GM20431 (cell line): ENCODE data around the gene ZNF408.
"Not testable (repeated sequence)": the region's sequence is repeated elsewhere in the genome, so short reads cannot be mapped to it uniquely, and the experiment has no call there.

Source experiments
- in situ Hi-C: fragments of 300-500 bp; cut with MseI, MboI; formaldehyde crosslinking; loops from one replicate; pipeline ENCODE4 v1.15.0; 2020; ENCODE audit warnings: low sequenced_read_pairs; ENCODE audit not compliant: unreplicated experiment

ZNF408 gene

GRCh38 chr11:46695345-46696211, 5.3 kb upstream of the ZNF408 start:
- in situ Hi-C loops: no loop called here

- in situ Hi-C loops: no loop called here
Observed at GRCh38 chr11:46696212-46696558, 4.6 kb upstream of the ZNF408 start.

- in situ Hi-C loops: no loop called here
Observed at GRCh38 chr11:46697303-46697702, 3.5 kb upstream of the ZNF408 start.

GRCh38 chr11:46697723-46698122, 3.1 kb upstream of the ZNF408 start:
- in situ Hi-C loops: no loop called here

GRCh38 chr11:46698597-46698996, 2.2 kb upstream of the ZNF408 start:
- in situ Hi-C loops: no loop called here

- in situ Hi-C loops: no loop called here
Observed at GRCh38 chr11:46701078-46701654, 335 bp downstream of the ZNF408 start.

GRCh38 chr11:46705070-46705688, 4.3 kb downstream of the ZNF408 start:
- in situ Hi-C loops: no loop called here

- in situ Hi-C loops: no loop called here
Observed at GRCh38 chr11:46706886-46707285, 6.1 kb downstream of the ZNF408 start.

- in situ Hi-C loops: not testable (repeated sequence)
Observed at GRCh38 chr11:46709351-46709750, 8.5 kb downstream of the ZNF408 start.

GRCh38 chr11:46710821-46711269, 10.0 kb downstream of the ZNF408 start:
- in situ Hi-C loops: no loop called here

GRCh38 chr11:46711303-46711702, 10.5 kb downstream of the ZNF408 start:
- in situ Hi-C loops: no loop called here

GRCh38 chr11:46712874-46713576, 12.2 kb downstream of the ZNF408 start:
- in situ Hi-C loops: no loop called here

- in situ Hi-C loops: not testable (repeated sequence)
Observed at GRCh38 chr11:46717825-46718154, 17.0 kb downstream of the ZNF408 start.

GRCh38 chr11:46718155-46719019, 17.6 kb downstream of the ZNF408 start:
- in situ Hi-C loops: no loop called here

GRCh38 chr11:46719048-46719542, 18.3 kb downstream of the ZNF408 start, which contains the start of gene F2:
F2 (plus strand) TSS chr11:46719213; CDS start chr11:46719236, 23 bp downstream.
- in situ Hi-C loops: no loop called here

- in situ Hi-C loops: no loop called here
Observed at GRCh38 chr11:46719543-46720218, 18.9 kb downstream of the ZNF408 start.

- in situ Hi-C loops: no loop called here
Observed at GRCh38 chr11:46721286-46721685, 20.5 kb downstream of the ZNF408 start.

- in situ Hi-C loops: no loop called here
Observed at GRCh38 chr11:46722566-46723358, 21.9 kb downstream of the ZNF408 start.
